IMR-90 (cell line): ENCODE data around the gene EBP. TPM values are rescaled to one million over a fixed set of nuclear protein-coding genes. Genes with fewer than 3 reads are reported as not detected.

Experiments
- ATAC-seq: fragments of 200-7000 bp; cut with Tn5 transposase; 2 replicates; pipeline ENCODE4 v1.9.1; 2020; ENCODE audit warnings: low read depth, mild to moderate bottlenecking, moderate library complexity
- BruUV-seq: library from RNA; stranded (reverse); fragments of 400-500 nt; replicated peaks from 2 replicates; lab custom pipeline; 2021; lab: Mats Ljungman, UMichigan
- CTCF ChIA-PET: fragments of 300-600 bp; formaldehyde crosslinking; extraction: SDS; loops from one replicate; lab custom pipeline; 2021; ENCODE audit warnings: antibody characterized with exemption; lab: Yijun Ruan, JAX
- POLR2A ChIA-PET: fragments of 300-600 bp; sonication (Branson Sonifier 250); formaldehyde crosslinking; loops from one replicate; lab custom pipeline; 2022; ENCODE audit warnings: antibody characterized with exemption; ENCODE audit not compliant: unreplicated experiment; lab: Charles Lee
- DNase-seq: peaks from one replicate; pipeline ENCODE4 v3.0.0; 2013
- H2AFZ ChIP-seq: replicated peaks from 2 replicates; pipeline ENCODE3; 2013; ENCODE audit warnings: low read length, mild to moderate bottlenecking; ENCODE audit not compliant: poor library complexity
- H2AK5ac ChIP-seq: 2 replicates; pipeline ENCODE4 v1.6.1; 2013; ENCODE audit warnings: low read depth, low read length, inconsistent platforms
- H2AK9ac ChIP-seq: replicated peaks from 2 replicates; pipeline ENCODE3; 2013; ENCODE audit warnings: mild to moderate bottlenecking, low read depth, low read length, moderate library complexity; ENCODE audit not compliant: poor library complexity
- H2BK120ac ChIP-seq: 2 replicates; pipeline ENCODE4 v1.6.1; 2013; ENCODE audit warnings: low read depth, low read length, inconsistent platforms
- H2BK15ac ChIP-seq: 3 replicates; pipeline ENCODE4 v1.6.1; 2013; ENCODE audit warnings: low read depth, low read length, inconsistent platforms
- H2BK20ac ChIP-seq: 2 replicates; pipeline ENCODE4 v1.6.1; 2013; ENCODE audit warnings: low read depth, mild to moderate bottlenecking, inconsistent platforms, low read length, moderate library complexity
- H2BK5ac ChIP-seq: 2 replicates; pipeline ENCODE4 v1.6.1; 2013; ENCODE audit warnings: mild to moderate bottlenecking, low read depth, low read length, inconsistent platforms; ENCODE audit not compliant: poor library complexity, severe bottlenecking
- H3K14ac ChIP-seq: replicated peaks from 2 replicates; pipeline ENCODE4 v1.6.1; 2013; ENCODE audit warnings: low read depth, low read length, inconsistent platforms
- H3K18ac ChIP-seq: 2 replicates; pipeline ENCODE4 v1.6.1; 2013; ENCODE audit warnings: low read depth, low read length, control low read depth
- H3K23ac ChIP-seq: 2 replicates; pipeline ENCODE4 v1.6.1; 2013; ENCODE audit warnings: low read depth, low read length, inconsistent platforms
- H3K27ac ChIP-seq: 2 replicates; pipeline ENCODE4 v1.5.1; 2013; ENCODE audit warnings: mild to moderate bottlenecking, control low read depth, low read length; ENCODE audit not compliant: insufficient read depth
- H3K27me3 ChIP-seq: 2 replicates; pipeline ENCODE4 v1.6.1; 2013; ENCODE audit warnings: low read length; ENCODE audit not compliant: control insufficient read depth, insufficient read depth
- H3K36me3 ChIP-seq: 2 replicates; pipeline ENCODE4 v1.6.1; 2013; ENCODE audit warnings: low read length, mixed read lengths; ENCODE audit not compliant: control insufficient read depth, insufficient read depth
- H3K4ac ChIP-seq: 2 replicates; pipeline ENCODE4 v1.6.1; 2013; ENCODE audit warnings: low read depth, low read length, inconsistent platforms
- H3K4me1 ChIP-seq: 2 replicates; pipeline ENCODE4 v1.6.1; 2013; ENCODE audit warnings: low read length, mixed read lengths; ENCODE audit not compliant: control insufficient read depth, insufficient read depth
- H3K4me2 ChIP-seq: 2 replicates; pipeline ENCODE4 v1.6.1; 2013; ENCODE audit warnings: low read depth, mild to moderate bottlenecking, control low read depth, low read length, moderate library complexity
- H3K4me3 ChIP-seq: 2 replicates; pipeline ENCODE4 v1.5.1; 2013; ENCODE audit warnings: low read depth, mild to moderate bottlenecking, control low read depth, low read length, moderate library complexity; ENCODE audit not compliant: insufficient read depth
- H3K56ac ChIP-seq: 2 replicates; pipeline ENCODE4 v1.6.1; 2013; ENCODE audit warnings: low read length, inconsistent platforms; ENCODE audit not compliant: insufficient read depth; ENCODE audit errors: extremely low read depth
- H3K79me1 ChIP-seq, 2 experiments: 2 replicates each; pipeline ENCODE4 v1.6.1; 2013; ENCODE audit warnings: low read length in 2 of 2, inconsistent platforms in 1 of 2, low read depth in 1 of 2
- H3K9ac ChIP-seq: 2 replicates; pipeline ENCODE4 v1.6.1; 2013; ENCODE audit warnings: low read depth, low read length, control low read depth
- H3K9me1 ChIP-seq: 2 replicates; pipeline ENCODE4 v1.6.1; 2013; ENCODE audit warnings: low read length, inconsistent platforms; ENCODE audit not compliant: insufficient read depth
- H3K9me3 ChIP-seq: 2 replicates; pipeline ENCODE4 v1.6.1; 2013; ENCODE audit warnings: low read length; ENCODE audit not compliant: control insufficient read depth, insufficient read depth
- H4K20me1 ChIP-seq: 2 replicates; pipeline ENCODE4 v1.6.1; 2013; ENCODE audit warnings: low read length, inconsistent platforms; ENCODE audit not compliant: insufficient read depth
- H4K5ac ChIP-seq: 2 replicates; pipeline ENCODE4 v1.6.1; 2013; ENCODE audit warnings: mild to moderate bottlenecking, low read depth, low read length, control low read depth
- H4K8ac ChIP-seq, 2 experiments: 2 replicates each; pipeline ENCODE4 v1.6.1; 2013; ENCODE audit warnings: low read depth in 2 of 2, low read length in 2 of 2, control low read depth in 1 of 2, inconsistent platforms in 1 of 2
- H4K91ac ChIP-seq: 2 replicates; pipeline ENCODE4 v1.6.1; 2013; ENCODE audit warnings: low read depth, low read length, inconsistent platforms; ENCODE audit not compliant: insufficient read depth
- BHLHE40 ChIP-seq: fragments of 150-350 bp; IDR thresholded peaks from 2 replicates; pipeline ENCODE4 v1.6.1; 2016; ENCODE audit warnings: mild to moderate bottlenecking, low read depth, low read length
- NFE2L2 ChIP-seq: fragments of 150-350 bp; IDR thresholded peaks from 2 replicates; pipeline ENCODE4 v1.6.1; 2016; ENCODE audit warnings: low read depth, mild to moderate bottlenecking, low read length
- SMC3 ChIP-seq: fragments of 150-350 bp; IDR thresholded peaks from 2 replicates; pipeline ENCODE4 v1.6.1; 2016; ENCODE audit warnings: low read depth, mild to moderate bottlenecking, antibody characterized with exemption, low read length, moderate library complexity
- WGBS, 2 experiments: methylation state at CpG; one replicate each; pipeline versions ENCODE4 v1.1.5 to v1.1.7; 2013; ENCODE audit warnings: missing lambda C conversion rate in 2 of 2; ENCODE audit not compliant: insufficient read length in 1 of 2; ENCODE audit errors: extremely low coverage in 2 of 2; 5-methylcytosine and 5-hydroxymethylcytosine counted together
- dilution Hi-C: fragments of 300-500 bp; cut with HindIII; formaldehyde crosslinking; loops from one replicate; pipeline ENCODE4 v1.14.3; 2018; ENCODE audit warnings: low sequenced_read_pairs; ENCODE audit not compliant: unreplicated experiment
- in situ Hi-C: fragments of 300-500 bp; cut with MboI; formaldehyde crosslinking; loops from 3 replicates; pipeline ENCODE4 v1.14.3; 2019; ENCODE audit warnings: low sequenced_read_pairs, inconsistent platforms, mixed read lengths
- intact Hi-C: fragments of 100-400 bp; cut with micrococcal nuclease; formaldehyde crosslinking; loops from 2 replicates; pipeline ENCODE4 v1.10.0; 2022
- polyA plus RNA-seq, 3 experiments: library from polyadenylated mRNA; depleted of rRNA; stranded (reverse); fragments of >200 nt; gene quantifications; 2 replicates each; pipeline ENCODE4 v1.2.3, GENCODE V29; 2012; ENCODE audit warnings: low replicate concordance in 1 of 3
- total RNA-seq: library from RNA; depleted of rRNA; stranded (reverse); fragments of >200 nt; gene quantifications from 2 replicates; pipeline ENCODE4 v1.2.3, GENCODE V29; 2012
- TF ChIP-seq, protein P1 (sequence below): conservative IDR thresholded peaks from 2 replicates; pipeline ENCODE4 v1.5.1; 2012; ENCODE audit warnings: mild to moderate bottlenecking, low read depth, low read length, improper control_type of control experiment

Gene EBP
- total and polyA plus RNA-seq, 2 of the 4 experiments (the other 2 are of a cell fraction), result 39.4 to 78.9 TPM

DNA sequence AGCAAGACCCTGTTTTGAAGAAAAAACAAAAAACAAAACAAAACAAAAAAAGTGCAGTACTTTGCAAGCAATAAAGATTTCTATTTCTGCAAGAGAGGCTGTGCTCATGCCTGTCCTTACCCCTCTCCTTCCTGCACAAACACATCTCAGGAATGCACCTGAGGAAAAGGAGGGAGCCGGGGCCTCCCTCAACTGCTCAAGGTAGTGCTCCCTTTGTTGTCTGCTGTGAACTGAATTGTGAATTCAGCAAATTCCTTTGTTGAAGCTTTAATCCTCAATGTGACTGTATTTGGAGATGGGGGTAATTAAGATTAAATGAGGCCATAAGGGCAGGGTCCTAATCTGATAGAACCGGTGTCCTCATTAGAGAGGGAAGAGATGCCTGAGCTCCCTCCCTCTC lies 31.7 kb upstream of the EBP start:
- Histone ChIP-seq H3K4ac (no peak overlapping the region), H3K4me2 (no peak overlapping the region), H3K23ac (no peak overlapping the region), H3K9me1 (peaks cover 11% of the 10 kb centered on the region), H3K4me3 (no peak overlapping the region), H3K27me3 (no peaks in the 10 kb centered on the region), H4K5ac (no peak overlapping the region), H2AK5ac (no peak overlapping the region), H2BK20ac (no peak overlapping the region), H3K27ac (no peak overlapping the region), H2BK120ac (no peak overlapping the region), H3K79me1 (no peaks in the 10 kb centered on the region), H3K9ac (no peak overlapping the region), H2BK15ac (no peak overlapping the region), H3K36me3 (peaks cover 3% of the 10 kb centered on the region; the same call in 1 of the 2 replicates), H3K4me1 (peaks cover 5% of the 10 kb centered on the region), H3K56ac (no peak overlapping the region), H2AFZ (no peak overlapping the region), H2AK9ac (no peak overlapping the region), H2BK5ac (no peak overlapping the region), H4K91ac (no peak overlapping the region), H3K9me3 (no peaks in the 10 kb centered on the region; the same call in 1 of the 2 replicates), H3K14ac (no peak overlapping the region), H4K8ac (no peak overlapping the region), H3K18ac (no peak overlapping the region), H4K20me1 (no peaks in the 10 kb centered on the region)
- dilution Hi-C loops (no loop called here), in situ Hi-C loops (loop anchor here (10.0 kb wide), 1 partner anchor 405 kb away; no protein-coding TSS in a partner anchor), intact Hi-C loops (loop anchor here (5.0 kb wide), 2 partner anchors 463 to 653 kb away; partner anchors contain the start of gene ZNF81)
- WGBS, 2 experiments, result no CpG with 5 or more reads among the region's 2 CpGs
- TF ChIP-seq NFE2L2, result no peak
- no peak for TF ChIP-seq SMC3
- TF ChIP-seq BHLHE40, result no peak
- TF ChIP-seq, protein P1, sequence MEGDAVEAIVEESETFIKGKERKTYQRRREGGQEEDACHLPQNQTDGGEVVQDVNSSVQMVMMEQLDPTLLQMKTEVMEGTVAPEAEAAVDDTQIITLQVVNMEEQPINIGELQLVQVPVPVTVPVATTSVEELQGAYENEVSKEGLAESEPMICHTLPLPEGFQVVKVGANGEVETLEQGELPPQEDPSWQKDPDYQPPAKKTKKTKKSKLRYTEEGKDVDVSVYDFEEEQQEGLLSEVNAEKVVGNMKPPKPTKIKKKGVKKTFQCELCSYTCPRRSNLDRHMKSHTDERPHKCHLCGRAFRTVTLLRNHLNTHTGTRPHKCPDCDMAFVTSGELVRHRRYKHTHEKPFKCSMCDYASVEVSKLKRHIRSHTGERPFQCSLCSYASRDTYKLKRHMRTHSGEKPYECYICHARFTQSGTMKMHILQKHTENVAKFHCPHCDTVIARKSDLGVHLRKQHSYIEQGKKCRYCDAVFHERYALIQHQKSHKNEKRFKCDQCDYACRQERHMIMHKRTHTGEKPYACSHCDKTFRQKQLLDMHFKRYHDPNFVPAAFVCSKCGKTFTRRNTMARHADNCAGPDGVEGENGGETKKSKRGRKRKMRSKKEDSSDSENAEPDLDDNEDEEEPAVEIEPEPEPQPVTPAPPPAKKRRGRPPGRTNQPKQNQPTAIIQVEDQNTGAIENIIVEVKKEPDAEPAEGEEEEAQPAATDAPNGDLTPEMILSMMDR, result no peak
- ATAC-seq, result no peak
- no peak for DNase-seq
- ChIA-PET POLR2A (no interaction called here), CTCF (no interaction called here)
- no TSS peak for BruUV-seq
